GM21390 (cell line): ENCODE results near the gene RDM1.

Experiments
- ATAC-seq: cut with Tn5 transposase; IDR thresholded peaks from one replicate; pipeline ENCODE4 v1.9.1; 2021; ENCODE audit not compliant: unreplicated experiment

RDM1 gene

DNA sequence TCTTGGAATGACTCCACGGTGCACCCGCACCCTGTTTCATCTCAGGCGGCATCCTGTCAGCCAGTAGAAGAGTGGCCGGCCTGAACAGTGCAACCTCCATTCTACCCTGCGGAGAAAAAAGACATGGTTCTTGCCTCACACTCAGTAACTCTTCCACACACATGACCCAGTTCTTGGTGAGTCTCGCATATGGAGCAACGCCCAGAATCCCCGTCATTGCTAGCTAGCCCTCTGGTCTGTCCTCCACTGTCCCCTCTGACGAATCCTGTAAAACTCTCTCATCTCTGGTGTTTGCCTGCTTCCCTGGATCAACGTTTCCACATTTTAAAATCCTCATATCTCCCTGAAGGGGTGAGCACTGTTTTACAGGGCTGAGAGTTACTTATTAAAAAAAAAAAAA, 4.2 kb upstream of the RDM1 start:
- no peak for ATAC-seq

DNA sequence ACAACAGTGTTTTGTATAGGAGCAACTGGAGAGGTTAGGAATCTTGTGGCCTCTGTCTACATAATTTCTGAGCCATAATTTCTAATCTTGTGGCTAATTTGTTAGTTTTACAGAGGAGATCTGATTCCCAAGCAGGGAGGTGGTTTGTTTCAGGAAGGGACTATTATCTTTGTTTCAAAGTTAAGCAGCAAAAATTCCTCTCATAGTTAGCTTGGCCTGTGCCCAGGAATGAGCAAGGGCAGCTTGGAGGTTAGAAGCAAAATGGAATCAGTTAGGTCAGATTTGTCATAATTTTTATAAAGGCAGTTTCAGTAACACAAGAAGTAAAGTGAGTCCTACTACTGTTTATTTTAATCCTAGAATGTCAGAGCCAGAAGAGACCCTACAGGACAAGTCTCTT, 2.0 kb upstream of the RDM1 start:
- no peak for ATAC-seq

DNA sequence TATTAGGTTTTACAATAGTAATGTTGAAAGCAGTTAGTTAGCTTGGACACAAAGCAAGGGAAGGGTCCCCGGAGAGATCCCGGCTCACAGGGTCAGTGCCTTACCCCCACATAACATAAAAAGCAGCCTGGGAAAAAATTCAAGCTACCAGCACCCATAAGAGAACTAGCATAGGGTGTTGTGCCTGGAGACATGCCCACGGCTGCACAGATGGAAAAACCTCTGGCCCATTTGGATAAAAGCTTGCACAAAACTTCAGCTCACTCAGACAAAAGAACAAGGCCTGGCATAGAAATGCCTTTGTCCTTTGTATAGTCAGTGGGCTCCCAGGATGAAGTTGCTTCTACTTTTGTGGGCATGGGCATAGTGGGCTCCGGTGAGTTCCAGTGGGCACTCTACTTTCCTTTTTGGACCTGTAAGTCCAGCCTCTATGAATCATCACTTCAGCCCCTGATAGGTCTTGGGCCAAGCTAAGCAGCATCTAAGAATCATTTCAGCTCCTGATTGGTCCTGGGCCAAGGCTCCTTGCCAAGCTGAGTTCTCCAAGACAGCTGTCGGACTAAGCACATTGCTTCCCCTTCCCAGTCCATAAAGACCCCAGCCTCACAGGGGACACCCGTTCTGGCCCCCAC, 1.3 kb upstream of the RDM1 start:
- no peak for ATAC-seq

DNA sequence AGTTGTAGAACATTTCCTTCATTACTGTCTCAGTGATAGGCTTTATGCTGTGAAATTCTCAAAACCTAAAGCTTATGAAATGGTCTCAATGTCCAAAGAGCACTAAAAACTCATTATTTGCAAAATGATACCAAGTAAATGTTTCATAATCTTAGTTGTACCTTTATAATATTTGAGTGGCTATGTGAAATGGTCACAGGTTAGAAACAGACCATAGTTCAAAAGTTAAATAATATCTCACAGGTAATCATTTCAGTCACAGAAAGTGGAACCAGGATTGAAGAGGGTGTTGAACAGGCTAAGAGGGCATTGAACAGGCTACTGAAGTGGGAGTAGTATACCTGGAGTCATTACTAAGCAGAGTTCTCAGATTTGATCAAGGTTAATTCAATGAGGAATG, 2.9 kb downstream of the RDM1 start:
- no peak for ATAC-seq

DNA sequence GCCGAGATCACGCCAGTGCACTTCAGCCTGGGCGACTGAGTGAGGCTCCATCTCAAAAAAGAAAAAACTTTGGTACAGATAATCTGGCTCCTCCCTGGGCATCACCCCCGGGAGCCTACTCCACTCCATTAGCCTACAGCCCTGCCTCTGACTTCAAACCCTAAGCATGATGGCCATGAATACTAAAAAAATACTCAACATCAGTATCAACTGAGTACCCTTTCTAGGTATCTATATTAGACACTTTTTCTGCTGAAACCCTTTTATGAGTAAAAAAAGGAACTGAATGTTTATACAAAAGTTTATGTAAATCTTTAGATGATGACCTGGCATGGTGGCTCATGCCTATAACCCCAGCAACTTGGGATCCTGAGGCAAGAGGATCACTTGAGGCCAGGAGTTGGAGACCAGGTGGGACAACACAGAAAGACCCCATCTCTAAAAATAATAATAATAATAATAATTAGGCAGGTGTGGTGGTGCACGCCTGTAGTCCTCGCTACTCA, 6.9 kb downstream of the RDM1 start:
- ATAC-seq: no peak

DNA sequence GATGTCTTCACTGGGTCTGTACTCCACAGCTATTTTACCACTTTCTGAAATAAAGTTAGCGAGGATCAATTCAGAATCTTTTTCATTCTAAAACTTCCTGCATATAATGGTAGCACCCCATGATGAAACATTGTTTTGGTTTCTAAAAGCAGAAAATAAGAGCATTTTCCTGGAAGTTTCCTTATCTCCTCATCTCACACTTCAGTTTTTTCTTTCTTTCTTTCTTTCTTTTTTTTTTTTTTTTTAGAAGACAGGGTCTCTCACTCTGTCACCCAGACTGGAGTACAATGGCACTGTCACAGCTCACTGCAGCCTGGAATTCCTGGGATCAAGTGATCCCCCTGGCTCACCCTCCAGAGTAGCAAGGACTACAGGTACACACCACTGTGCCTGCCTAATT, 10.3 kb downstream of the RDM1 start:
- ATAC-seq: no peak

DNA sequence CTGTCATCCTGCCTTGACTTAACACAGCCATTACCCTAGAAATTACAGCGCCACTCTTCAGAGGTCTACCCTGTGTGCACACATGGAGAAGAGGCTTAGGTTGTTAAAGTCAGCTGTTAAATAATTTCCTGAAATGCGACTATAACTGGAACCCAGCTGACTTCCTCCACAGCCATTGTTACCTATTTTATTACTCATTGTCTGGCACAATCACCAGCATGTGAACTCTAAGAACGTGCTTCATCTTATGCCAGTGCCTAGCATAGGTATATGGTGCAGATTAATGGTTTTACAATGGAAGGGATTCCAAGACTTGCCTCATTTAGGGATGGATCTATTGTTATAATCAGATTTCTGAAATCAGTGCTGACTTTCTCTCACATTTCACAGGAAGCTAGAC, 11.9 kb downstream of the RDM1 start:
- ATAC-seq: no peak

DNA sequence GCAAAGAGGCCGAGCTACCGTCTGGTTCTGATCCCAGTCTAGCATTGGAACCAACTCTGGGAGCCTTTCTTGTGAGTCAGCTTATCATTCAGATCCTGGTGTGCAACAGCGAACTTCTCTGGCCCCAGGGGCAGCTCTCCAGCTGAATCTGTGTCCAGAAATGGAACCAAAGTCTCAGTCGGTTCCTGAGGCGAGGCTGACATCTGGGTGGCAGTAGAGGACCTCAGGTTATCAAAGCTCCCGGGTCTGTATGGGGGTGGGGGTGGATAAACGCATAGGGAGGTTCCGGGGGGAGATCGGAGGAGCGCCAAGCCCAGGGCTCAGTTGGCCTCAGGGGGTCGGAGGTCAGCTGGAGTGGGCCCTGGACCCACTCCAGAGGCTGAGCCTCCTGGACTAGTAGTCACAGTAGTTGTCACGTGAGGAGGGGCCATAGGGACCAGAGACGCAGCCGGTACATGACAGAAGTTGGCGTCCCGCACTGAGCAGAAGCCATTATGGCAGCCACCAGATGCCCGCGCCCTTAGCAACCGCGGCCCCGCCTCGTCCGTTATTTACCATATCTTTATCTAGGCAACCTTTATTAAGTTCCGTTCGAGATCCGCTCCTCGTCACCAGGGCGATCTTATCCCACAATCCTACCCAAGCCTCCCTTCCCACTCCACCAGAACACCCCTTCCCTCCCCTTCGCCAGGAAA, 12.9 kb downstream of the RDM1 start:
- ATAC-seq: no peak

DNA sequence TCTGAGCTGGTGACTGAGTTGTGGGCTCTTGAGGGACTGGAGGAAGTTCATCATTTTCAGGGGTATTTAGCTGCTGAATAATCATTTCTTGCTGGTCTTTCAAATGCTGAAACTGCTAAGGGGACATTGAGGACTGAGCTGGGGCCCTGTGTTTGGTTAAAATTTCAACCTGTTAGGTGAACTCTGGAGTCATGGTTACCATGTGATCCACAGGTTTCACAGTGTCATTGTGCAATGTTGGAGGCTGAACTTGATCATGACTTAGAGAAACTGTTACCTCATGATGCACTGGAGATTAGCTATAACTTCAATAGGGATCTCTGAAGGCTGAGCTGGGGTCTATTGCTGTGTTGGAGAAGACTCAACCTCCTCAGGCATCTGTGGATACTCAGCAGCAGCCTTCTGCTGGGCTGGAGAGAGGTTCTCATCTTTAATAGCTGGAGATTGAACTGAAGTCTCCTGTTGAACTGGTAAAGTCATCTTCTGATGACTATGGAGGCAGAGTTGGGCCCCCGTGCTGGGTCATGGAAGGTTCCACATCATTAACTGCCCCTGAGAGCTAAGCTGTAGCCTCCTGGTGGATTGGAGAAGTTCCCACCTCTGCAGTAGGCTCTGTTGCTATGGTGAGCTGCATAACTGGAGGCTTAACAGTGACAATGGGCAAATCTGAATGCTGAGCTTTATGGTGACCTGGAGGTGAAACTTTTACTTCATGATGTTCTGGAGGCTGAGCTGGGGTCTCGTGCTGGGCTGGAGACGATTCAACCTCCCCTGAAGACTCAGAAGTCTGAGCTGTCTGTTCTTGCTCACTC, 15.2 kb downstream of the RDM1 start:
- ATAC-seq: no peak

DNA sequence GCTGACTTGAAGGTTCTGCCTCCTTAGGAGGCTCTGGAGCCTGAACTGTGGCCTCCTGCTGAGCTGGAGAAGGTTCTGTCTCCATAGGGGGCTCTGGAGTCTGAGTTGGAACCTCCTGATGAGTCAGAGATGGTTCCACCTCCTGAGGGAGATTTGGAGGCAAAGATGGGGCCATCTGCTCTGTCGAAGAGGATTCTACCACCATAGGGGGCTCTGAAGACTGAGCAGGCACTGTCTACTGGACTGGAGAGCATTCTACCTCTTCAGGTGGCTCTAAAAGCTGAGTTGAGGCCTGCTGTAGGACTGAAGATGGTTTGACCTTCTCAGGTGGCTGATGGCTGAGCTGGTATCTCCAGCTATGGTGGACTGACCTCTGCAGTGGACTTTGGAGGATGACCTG, 16.2 kb downstream of the RDM1 start:
- ATAC-seq: no peak

DNA sequence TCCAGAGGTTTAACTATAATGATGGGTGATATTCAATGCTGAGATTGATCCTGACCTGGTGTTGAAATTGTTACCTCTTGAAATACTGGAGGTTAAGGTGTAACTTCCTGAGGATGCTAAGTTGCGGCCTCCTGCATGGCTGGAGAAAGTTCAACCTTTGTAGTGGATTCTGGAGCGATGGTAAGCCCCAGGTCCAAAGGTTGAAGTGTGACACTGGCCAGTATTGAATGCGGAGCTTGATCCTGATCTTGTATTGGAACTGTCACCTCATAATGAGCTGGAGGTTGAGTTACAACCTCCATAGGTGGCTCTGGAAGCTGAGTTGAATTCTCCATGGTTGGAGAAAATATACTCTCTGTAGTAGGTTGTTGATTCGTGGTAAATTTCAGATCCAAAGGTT, 17.0 kb downstream of the RDM1 start:
- no peak for ATAC-seq

DNA sequence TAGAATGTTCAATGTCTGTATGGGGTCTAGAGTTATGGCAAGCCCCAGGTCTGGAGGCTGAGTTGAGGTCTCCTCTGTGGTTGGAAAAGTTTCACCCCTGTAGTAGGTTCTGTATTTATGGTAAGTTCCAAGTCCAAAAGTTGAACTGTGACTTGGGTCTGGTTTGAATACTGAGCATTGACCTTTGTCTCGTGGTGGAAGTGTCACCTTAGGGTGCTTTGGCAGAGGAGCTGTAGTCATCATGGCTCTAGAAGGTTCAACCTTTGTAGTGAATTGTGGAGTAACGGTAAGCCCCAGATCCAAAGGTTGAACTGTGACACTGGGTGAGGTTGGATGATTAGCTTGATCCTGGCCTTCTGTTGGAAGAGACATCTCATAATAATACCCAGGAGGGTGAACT, 17.6 kb downstream of the RDM1 start:
- no peak for ATAC-seq

DNA sequence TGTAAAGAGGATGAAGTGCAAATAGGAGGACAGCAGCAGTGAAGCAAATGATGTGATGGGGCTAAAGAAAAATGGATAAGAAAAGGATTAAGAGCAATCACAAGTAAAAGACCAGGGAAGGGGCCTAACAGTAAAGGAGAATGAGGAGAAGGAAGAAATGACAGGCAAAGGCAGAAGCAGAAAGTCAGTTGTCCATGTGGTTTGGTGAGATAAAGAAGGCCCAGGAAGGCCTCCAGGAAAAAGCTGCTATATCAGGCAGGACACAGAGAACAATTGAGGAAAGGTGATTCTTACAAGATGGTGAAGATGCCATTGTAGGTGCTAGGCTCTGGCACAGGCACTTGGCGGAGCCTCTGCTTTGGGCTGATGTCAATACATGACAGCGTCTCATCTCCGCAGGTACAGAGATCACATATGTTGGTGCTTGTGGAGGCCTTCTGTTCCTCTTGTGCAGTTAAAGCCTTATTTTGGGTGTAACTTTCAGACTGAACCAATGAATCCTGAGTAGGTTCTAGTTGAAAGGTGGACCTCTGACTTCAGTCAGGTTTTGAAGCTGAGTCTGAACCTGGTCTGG, 18.1 kb downstream of the RDM1 start:
- ATAC-seq: no peak

DNA sequence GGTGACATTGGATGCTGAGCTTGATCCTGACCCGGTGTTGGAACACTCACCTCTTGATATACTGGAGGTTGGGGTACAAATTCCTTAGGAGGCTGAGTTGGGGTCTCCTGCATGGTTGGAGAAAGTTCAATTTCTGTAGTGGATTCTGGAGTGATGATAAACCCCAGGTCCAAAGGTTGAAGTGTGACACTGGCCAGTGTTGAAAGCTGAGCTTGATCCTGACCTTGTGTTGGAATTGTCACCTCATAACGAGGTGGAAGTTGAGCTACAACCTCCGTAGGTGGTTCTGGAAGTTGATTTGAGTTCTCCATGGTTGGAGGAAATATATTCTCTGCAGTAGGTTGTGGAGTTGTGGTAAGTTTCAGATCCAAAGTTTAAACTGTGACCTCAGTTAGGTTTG, 21.2 kb downstream of the RDM1 start:
- no peak for ATAC-seq

DNA sequence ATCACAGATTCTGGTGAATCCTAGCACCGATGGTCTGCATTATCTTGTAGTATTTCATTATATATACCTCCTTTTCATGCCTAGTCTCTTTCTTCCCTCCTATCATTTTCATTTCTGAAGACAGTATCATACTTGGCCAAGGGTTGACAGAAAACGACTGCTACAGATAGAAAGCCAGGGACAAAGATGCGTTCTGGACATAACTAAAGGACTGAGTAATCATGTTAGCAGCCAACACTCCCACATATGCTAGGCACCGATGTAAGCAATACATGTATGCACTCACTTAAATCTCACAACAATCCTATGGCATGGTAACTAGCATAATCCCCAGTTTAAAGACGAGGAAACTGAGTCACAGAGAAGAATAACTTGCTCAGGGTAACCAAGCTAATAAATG, 22.9 kb downstream of the RDM1 start:
- no peak for ATAC-seq

DNA sequence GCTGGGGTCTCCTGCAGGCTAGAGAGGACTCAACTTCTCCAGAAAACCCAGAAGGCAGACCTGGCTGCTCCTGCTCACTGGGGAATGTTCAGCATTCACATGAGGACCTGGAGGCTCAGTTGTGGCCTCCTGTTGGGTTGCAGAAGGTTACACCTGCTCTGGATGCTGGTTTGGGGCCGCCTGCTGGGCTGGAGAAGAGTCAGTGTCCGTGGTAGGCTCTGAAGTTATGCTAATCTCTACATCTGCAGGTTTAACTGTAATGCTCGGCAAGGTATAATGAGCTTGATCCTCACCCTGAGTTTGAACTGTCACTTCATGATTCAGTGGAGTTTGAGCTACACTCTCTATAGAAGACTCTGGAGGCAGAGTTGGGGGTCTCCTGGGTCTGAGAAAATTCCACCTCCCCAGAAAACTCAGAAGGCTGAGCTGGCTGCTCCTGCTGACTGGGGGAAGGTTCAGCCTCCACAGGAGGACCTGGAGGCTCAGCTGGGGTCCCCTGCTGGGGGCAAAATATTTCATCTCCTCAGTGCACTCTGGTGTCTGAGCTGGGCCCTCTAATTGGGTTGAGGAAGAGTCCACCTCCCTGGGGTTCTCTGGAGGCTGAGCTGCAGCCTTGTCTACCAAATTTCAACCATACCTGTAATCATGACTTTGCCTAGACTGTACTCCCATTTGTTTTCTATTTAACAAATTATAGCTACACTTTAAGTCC, 23.5 kb downstream of the RDM1 start:
- no peak for ATAC-seq

DNA sequence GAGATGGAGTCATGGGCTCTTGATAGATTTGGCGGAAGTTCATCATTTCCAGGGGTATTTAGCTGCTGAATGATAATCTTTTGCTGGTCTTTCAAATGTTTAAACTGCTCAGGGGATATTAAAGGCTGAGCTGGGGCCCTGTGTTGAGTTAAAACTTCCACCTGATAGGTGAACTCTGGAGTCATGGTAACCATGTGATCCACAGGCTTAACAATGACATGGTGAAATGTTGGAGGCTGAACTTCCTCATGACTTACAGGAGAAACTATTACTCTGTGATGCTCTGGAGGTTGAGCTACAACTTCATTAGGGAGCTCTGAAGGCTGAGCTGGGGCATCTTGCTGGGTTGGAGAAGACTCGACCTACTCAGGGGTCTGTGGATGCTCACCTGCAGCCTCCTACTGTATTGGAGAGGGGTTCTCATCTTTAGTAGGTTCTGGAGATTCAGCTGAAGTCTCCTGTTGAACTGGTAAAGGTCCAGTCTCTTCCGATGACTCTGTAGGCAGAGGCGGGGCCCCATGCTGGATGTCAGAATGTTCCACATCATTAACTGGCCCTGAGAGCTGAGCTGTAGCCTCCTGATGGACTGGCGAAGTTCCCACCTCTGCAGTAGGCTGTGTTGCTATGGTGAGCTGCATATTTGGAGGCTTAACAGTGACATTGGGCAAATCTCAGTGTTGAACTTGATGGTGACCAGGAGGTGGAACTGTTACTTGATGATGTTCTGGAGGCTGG, 24.2 kb downstream of the RDM1 start:
- ATAC-seq: no peak

DNA sequence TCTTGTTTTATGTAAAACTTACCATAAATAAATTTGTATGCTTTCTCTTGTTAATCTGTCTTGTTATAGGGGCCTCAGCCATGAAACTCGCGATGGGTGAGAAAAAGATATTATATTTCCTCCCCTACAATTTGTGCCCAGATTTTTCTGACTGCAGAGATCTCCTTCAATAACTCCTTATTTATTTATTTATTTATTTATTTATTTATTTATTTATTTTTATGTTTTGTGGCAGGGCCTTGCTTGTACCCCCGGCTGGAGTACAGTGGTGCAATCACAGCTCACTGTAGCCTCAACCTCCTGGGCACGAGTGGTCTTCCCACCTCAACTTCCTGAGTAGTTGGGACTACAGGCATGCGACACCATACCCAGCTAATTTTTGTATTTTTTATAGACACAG, 27.1 kb downstream of the RDM1 start:
- ATAC-seq: no peak

DNA sequence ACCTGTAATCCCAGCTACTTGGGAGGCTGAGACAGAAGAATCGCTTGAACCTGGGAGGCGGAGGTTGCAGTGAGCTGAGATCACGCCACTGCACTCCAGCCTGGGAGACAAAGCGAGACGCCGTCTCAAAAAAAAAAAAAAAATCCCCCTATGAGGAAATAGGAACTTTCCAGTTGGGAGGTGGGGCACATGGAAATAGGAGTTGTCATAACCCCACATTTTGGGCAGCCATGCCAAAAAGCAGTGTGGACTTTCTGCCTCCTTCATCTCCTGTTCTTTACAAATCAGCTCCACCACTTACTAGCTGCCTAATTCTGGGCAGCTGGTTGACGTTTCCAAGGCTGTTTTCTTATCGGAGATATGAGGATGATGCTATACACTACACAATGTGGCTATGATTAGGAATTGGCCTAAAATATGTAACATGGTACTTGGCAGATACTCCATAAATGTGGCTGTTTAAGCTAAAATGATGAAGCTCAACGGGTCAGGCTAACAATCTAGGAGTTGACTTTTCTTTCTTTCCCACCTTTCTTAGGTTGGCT, 28.9 kb downstream of the RDM1 start:
- no peak for ATAC-seq
